H1 (cell line): ENCODE measurements around the gene ZNF639. TPM values are rescaled to one million over a fixed set of nuclear protein-coding genes. Genes with fewer than 3 reads are reported as not detected.

Experiments
- ATF2 ChIP-seq: IDR thresholded peaks from 2 replicates; pipeline ENCODE4 v1.6.1; 2012; ENCODE audit warnings: low read length, inconsistent platforms
- CTCF ChIP-seq, 3 experiments: IDR thresholded peaks; 1 replicate in 2 of 3; 2 replicates in 1 of 3; pipeline versions ENCODE4 v1.5.1 to v1.6.1; 2011; ENCODE audit warnings: low read length in 3 of 3, mild to moderate bottlenecking in 3 of 3, inconsistent platforms in 2 of 3, low read depth in 1 of 3, moderate library complexity in 1 of 3; ENCODE audit not compliant: insufficient read depth in 1 of 3; ENCODE audit errors: control extremely low read depth in 1 of 3
- GABPA ChIP-seq: IDR thresholded peaks from 2 replicates; pipeline ENCODE4 v1.6.1; 2011; ENCODE audit warnings: mild to moderate bottlenecking, low read length, moderate library complexity, borderline replicate concordance; ENCODE audit not compliant: insufficient read depth
- USF2 ChIP-seq: IDR thresholded peaks from 2 replicates; pipeline ENCODE4 v1.6.1; 2011; ENCODE audit warnings: low read length, improper control_type of control experiment
- ZNF274 ChIP-seq: IDR thresholded peaks from 2 replicates; pipeline ENCODE4 v1.7.0; 2012; ENCODE audit warnings: low read length, borderline replicate concordance; ENCODE audit errors: extremely low read depth
- polyA plus RNA-seq, 7 experiments: library from polyadenylated mRNA; depleted of rRNA in 3 of 7; stranded (reverse) in 5 of 7; unstranded in 2 of 7; fragments of >200 nt in 5 of 7; fragments of 200-250 nt in 2 of 7; gene quantifications; 1 replicate in 5 of 7; 2 replicates in 1 of 7; 4 replicates in 1 of 7; pipeline versions ENCODE4 v1.2.1 to v1.2.3, GENCODE V29; 2011 to 2013; ENCODE audit warnings: missing spikeins in 2 of 7, mixed read lengths in 2 of 7
- total RNA-seq: library from RNA; stranded (reverse); fragmentation: NEBNext Ultra II Directional; extraction: Animal tissue kit (Norgen Biotek cat#: 25700); gene quantifications from 2 replicates; pipeline ENCODE4 v1.2.1, GENCODE V29; 2021

The ZNF639 gene
- total and polyA plus RNA-seq, 2 of the 8 experiments (the other 6 are each of a cell fraction or from before 2014, with no cell fraction given) = 9.1 to 41.4 TPM

GRCh38 chr3:179336345-179336929 lies 13.6 kb downstream of the ZNF639 start (continued):
- no peak for TF ChIP-seq USF2
- no peak for TF ChIP-seq GABPA
- TF ChIP-seq CTCF (IDR thresholded peaks at IDR 0.05; ENCODE audit: control extremely low read depth in 1 of 3, insufficient read depth in 1 of 3, low read depth in 1 of 3, low read length in 3 of 3) = no peak
- no peak for TF ChIP-seq ATF2
- TF ChIP-seq ZNF274 = no peak
- TF ChIP-seq, all 59 proteins: peak for 0
